ENCODE measurements around the gene COL1A1. TPM values are rescaled to one million over a fixed set of nuclear protein-coding genes. Genes with fewer than 3 reads are reported as not detected.
A peak's percentile ranks its signal among the peaks of the same experiment; 100 is the strongest.

The COL1A1 gene
- total RNA-seq, 1 experiment from 2014 or later, result 5.5 TPM

GRCh38 chr17:50221266-50221863 lies 19.9 kb upstream of the COL1A1 start:
- CTCF ChIA-PET, result interaction anchor here (0.6 to 2.1 kb wide), 3 partner anchors 9 to 69 kb away, joined by 3 to 7 read pairs (median 3); no protein-coding TSS in a partner anchor
- Mint-ChIP-seq H3K27ac (ENCODE audit: unreplicated experiment) (no peak overlapping the region), H3K36me3 (ENCODE audit: insufficient read depth, unreplicated experiment) (peaks cover 9% of the 10 kb centered on the region), H3K4me3 (ENCODE audit: low read depth, unreplicated experiment) (no peak overlapping the region), H3K27me3 (ENCODE audit: unreplicated experiment) (no peaks in the 10 kb centered on the region), H3K9me3 (ENCODE audit: low read depth, unreplicated experiment) (peaks cover 2% of the 10 kb centered on the region), H3K4me1 (ENCODE audit: low read depth, unreplicated experiment) (peaks cover 43% of the 10 kb centered on the region)
- TF ChIP-seq CTCF (IDR thresholded peaks at IDR 0.05; ENCODE audit: unreplicated experiment), result no peak
- intact Hi-C loops (cut with micrococcal nuclease; ENCODE audit: unreplicated experiment), result no loop called here
- DNase-seq, result no peak
- no TSS peak for BruUV-seq (replicated peaks)

- H3K27me3 Mint-ChIP-seq (ENCODE audit: unreplicated experiment), result no peaks in the 10 kb centered on the region
- TF ChIP-seq CTCF (IDR thresholded peaks at IDR 0.05; ENCODE audit: unreplicated experiment), result no peak
- H3K4me3 Mint-ChIP-seq (ENCODE audit: low read depth, unreplicated experiment), result no peak overlapping the region
- intact Hi-C loops (cut with micrococcal nuclease; ENCODE audit: unreplicated experiment), result no loop called here
- CTCF ChIA-PET, result interaction anchor here (2.1 kb wide), 1 partner anchor 8 kb away, joined by 7 read pairs; no protein-coding TSS in a partner anchor
- DNase-seq, result no peak
- H3K36me3 Mint-ChIP-seq (ENCODE audit: insufficient read depth, unreplicated experiment), result peaks cover 9% of the 10 kb centered on the region
- peaks cover 43% of the 10 kb centered on the region for H3K4me1 Mint-ChIP-seq (ENCODE audit: low read depth, unreplicated experiment)
- peaks cover 2% of the 10 kb centered on the region for H3K9me3 Mint-ChIP-seq (ENCODE audit: low read depth, unreplicated experiment)
- no peak overlapping the region for H3K27ac Mint-ChIP-seq (ENCODE audit: unreplicated experiment)
- no TSS peak for BruUV-seq (replicated peaks)
Measured at GRCh38 chr17:50220811-50221210, 19.4 kb upstream of the COL1A1 start.

- DNase-seq, result no peak
- BruUV-seq (replicated peaks), result no TSS peak
- Mint-ChIP-seq H3K36me3 (ENCODE audit: insufficient read depth, unreplicated experiment) (peaks cover 9% of the 10 kb centered on the region), H3K4me3 (ENCODE audit: low read depth, unreplicated experiment) (no peak overlapping the region), H3K9me3 (ENCODE audit: low read depth, unreplicated experiment) (peaks cover 2% of the 10 kb centered on the region), H3K27me3 (ENCODE audit: unreplicated experiment) (peaks cover 5% of the 10 kb centered on the region), H3K27ac (ENCODE audit: unreplicated experiment) (no peak overlapping the region), H3K4me1 (ENCODE audit: low read depth, unreplicated experiment) (peaks cover 43% of the 10 kb centered on the region)
- intact Hi-C loops (cut with micrococcal nuclease; ENCODE audit: unreplicated experiment), result no loop called here
- TF ChIP-seq CTCF (IDR thresholded peaks at IDR 0.05; ENCODE audit: unreplicated experiment), result no peak
- CTCF ChIA-PET, result interaction anchor here (0.6 to 2.2 kb wide), 7 partner anchors 19 to 177 kb away, joined by 3 to 13 read pairs (median 3); partner anchors contain the start of genes COL1A1 and LRRC59
Measured at GRCh38 chr17:50219939-50220465, 18.6 kb upstream of the COL1A1 start.

GRCh38 chr17:50219342-50219741 lies 17.9 kb upstream of the COL1A1 start:
- TF ChIP-seq CTCF (IDR thresholded peaks at IDR 0.05; ENCODE audit: unreplicated experiment), result no peak
- H3K9me3 Mint-ChIP-seq (ENCODE audit: low read depth, unreplicated experiment), result peaks cover 2% of the 10 kb centered on the region
- no TSS peak for BruUV-seq (replicated peaks)
- peak overlapping the region; percentile 47 for H3K4me3 Mint-ChIP-seq (ENCODE audit: low read depth, unreplicated experiment)
- H3K27me3 Mint-ChIP-seq (ENCODE audit: unreplicated experiment), result peaks cover 12% of the 10 kb centered on the region
- CTCF ChIA-PET, result interaction anchor here (0.6 to 2.2 kb wide), 9 partner anchors 17 to 178 kb away, joined by 3 to 13 read pairs (median 3); partner anchors contain the start of genes COL1A1 and LRRC59
- H3K27ac Mint-ChIP-seq (ENCODE audit: unreplicated experiment), result no peak overlapping the region
- peak; percentile 68 for DNase-seq
- intact Hi-C loops (cut with micrococcal nuclease; ENCODE audit: unreplicated experiment), result no loop called here
- H3K36me3 Mint-ChIP-seq (ENCODE audit: insufficient read depth, unreplicated experiment), result peaks cover 9% of the 10 kb centered on the region
- peaks cover 49% of the 10 kb centered on the region for H3K4me1 Mint-ChIP-seq (ENCODE audit: low read depth, unreplicated experiment)
